ENCODE results near the gene TTLL1.

TTLL1 gene

GRCh38 chr22:42993651-42994275, 95.4 kb downstream of the TTLL1 start:
- DNase-seq (ENCODE audit: low read depth in 2 of 2): no peak

DNA sequence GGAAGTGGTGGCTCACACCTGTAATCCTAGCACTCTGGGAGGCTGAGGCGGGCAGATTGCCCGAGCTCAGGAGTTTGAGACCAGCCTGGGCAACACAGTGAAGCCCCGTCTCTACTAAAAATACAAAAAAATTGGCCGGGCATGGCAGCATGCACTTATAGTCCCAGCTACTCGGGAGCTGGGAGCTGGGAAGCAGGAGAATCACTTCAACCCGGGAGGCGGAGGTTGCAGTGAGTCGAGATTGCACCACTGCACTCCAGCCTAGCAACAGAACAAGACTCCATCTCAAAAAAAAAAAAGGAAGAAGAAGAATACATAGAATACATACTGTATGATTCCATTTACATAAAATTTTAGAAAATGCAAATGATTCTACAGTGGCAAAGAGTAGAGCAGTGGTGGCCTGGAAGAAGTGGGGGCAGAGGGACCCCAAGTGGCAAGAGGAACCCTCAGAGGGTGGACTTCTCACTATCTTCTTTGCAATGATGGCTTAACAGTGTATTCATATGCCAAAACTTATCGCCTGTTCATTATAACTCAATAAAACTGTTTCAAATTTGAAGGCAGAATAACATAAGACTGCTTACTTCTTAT, 96.2 kb downstream of the TTLL1 start:
- no peak for DNase-seq (ENCODE audit: low read depth in 2 of 2)

GRCh38 chr22:42992092-42992491, 97.1 kb downstream of the TTLL1 start:
- no peak for DNase-seq (ENCODE audit: low read depth in 2 of 2)

GRCh38 chr22:42991010-42991651, 98.1 kb downstream of the TTLL1 start:
- DNase-seq (ENCODE audit: low read depth in 2 of 2): no peak

GRCh38 chr22:42990131-42990838, 98.9 kb downstream of the TTLL1 start:
- DNase-seq (ENCODE audit: low read depth in 2 of 2): no peak
